Measurements from ENCODE around the gene PLCB3. TPM values are rescaled to one million over a fixed set of nuclear protein-coding genes. Genes with fewer than 3 reads are reported as not detected.

The PLCB3 gene
- total RNA-seq, 4 donors from 2014 or later: 10.8 to 17.9 (median 16.3) TPM

- TF ChIP-seq CTCF (IDR thresholded peaks at IDR 0.05; ENCODE audit: low read depth): no peak
Measured at GRCh38 chr11:64233913-64234586, 17.3 kb upstream of the PLCB3 start, which contains the start of gene VEGFB. Gene VEGFB (plus strand): TSS chr11:64234584. CDS start chr11:64234834, 250 bp downstream.

GRCh38 chr11:64234647-64235379, 16.5 kb upstream of the PLCB3 start:
- TF ChIP-seq CTCF (IDR thresholded peaks at IDR 0.05; ENCODE audit: low read depth): no peak

GRCh38 chr11:64235437-64236161, 15.7 kb upstream of the PLCB3 start:
- no peak for TF ChIP-seq CTCF (IDR thresholded peaks at IDR 0.05; ENCODE audit: low read depth)

GRCh38 chr11:64237484-64237951, 13.8 kb upstream of the PLCB3 start:
- no peak for TF ChIP-seq CTCF (IDR thresholded peaks at IDR 0.05; ENCODE audit: low read depth)

- no peak for TF ChIP-seq CTCF (IDR thresholded peaks at IDR 0.05; ENCODE audit: low read depth)
Measured at GRCh38 chr11:64238076-64238475, 13.3 kb upstream of the PLCB3 start.

- no peak for TF ChIP-seq CTCF (IDR thresholded peaks at IDR 0.05; ENCODE audit: low read depth)
Measured at GRCh38 chr11:64238999-64239398, 12.3 kb upstream of the PLCB3 start.
